Epithelial cell of esophagus (primary cell): ENCODE data around the gene MAGI2.

Experiments
- DNase-seq: peaks from one replicate; pipeline ENCODE4 v3.0.0; 2010; ENCODE audit warnings: low read depth
- H3K4me3 ChIP-seq: 2 replicates; pipeline ENCODE4 v1.5.1; 2011; ENCODE audit warnings: mild to moderate bottlenecking, low read length, control low read depth
- CTCF ChIP-seq: IDR thresholded peaks from 2 replicates; pipeline ENCODE4 v1.5.1; 2011; ENCODE audit warnings: low read depth, mild to moderate bottlenecking, low read length, control low read depth, inconsistent platforms; ENCODE audit not compliant: insufficient read depth; ENCODE audit errors: missing control alignments

The MAGI2 gene

GRCh38 chr7:78345293-78345911, 1108.1 kb downstream of the MAGI2 start:
- no peak for TF ChIP-seq CTCF
- no peak for DNase-seq

DNA sequence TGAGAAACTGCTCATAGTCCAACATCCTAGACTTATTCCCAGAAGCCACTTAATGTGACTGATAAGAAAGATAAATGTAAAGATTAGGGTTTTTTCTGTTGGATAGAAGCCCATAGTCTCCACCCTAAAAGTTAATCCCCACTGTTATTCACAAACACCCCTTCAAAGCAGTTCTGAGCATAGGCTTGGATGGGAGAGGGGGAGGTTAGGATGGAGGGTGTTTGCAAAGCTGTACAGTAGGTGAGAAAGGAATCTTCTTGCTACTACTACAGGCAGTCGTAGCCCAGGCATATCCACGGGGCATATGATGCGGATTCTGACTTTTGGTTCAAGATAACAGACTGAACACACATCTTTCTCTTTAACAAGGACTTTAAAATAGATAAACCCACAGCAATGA, 1119.0 kb downstream of the MAGI2 start:
- H3K4me3 ChIP-seq, result no peak overlapping the region
- no peak for TF ChIP-seq CTCF
- DNase-seq, result no peak

More at GRCh38 chr7:78345293-78345911, 1108.1 kb downstream of the MAGI2 start:
- H3K4me3 ChIP-seq, result no peak overlapping the region

GRCh38 chr7:78333530-78334425, 1119.7 kb downstream of the MAGI2 start:
- no peak for DNase-seq
- no peak for TF ChIP-seq CTCF
- H3K4me3 ChIP-seq, result no peak overlapping the region

DNA sequence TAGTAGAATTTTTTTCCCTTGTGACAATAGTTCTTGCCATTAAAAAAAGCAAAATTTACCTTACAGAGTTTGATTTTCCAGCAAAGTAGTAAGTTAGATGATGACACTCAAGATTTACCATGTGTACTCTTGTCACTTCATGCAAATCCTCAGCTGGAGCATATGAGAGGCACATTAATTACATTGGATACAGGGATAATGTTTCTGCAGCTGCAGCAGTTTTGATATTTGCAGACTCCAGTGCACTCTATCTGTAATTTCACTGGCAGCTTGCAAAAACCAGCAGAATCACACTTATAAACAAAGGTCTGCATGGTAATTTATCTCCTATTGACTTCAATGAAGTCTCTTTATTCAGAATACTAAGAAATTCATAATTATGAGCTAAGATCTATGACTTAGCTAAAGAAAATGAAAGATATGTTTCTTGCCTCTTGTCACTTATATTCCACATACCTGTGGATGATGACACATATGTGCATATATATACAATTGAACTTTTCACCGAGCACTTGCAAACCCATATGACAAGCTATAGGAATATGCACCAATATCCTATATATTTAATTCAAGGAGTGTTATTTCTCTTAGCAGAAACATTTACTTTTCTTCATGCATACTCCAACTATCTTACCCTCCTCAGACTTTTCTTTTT, 1124.3 kb downstream of the MAGI2 start:
- no peak for DNase-seq
- no peak for TF ChIP-seq CTCF

GRCh38 chr7:78327718-78328117, 1125.7 kb downstream of the MAGI2 start:
- no peak overlapping the region for H3K4me3 ChIP-seq
- no peak for TF ChIP-seq CTCF
- DNase-seq, result no peak

More for the DNA sequence above, 1124.3 kb downstream of the MAGI2 start:
- H3K4me3 ChIP-seq, result no peak overlapping the region

DNA sequence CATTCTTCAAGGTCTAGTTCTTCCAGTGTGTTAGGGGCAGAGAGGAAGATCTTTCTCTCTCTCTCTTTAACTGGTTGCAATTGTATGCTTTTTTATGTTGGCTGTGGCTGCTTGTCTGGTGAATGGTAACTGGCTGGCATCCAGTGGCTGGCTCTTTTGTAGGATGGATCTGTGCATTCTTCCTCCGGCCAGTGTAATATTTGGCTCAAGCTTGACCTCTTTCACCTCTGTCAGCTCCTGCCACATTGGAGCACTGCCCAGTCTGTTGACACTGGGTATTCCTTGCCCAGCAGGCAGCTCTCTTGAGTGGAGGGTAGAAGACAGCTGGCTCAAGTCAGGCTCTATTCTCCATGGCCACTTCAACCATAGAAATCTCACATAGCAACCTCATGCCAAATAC, 1126.6 kb downstream of the MAGI2 start:
- no peak overlapping the region for H3K4me3 ChIP-seq
- no peak for DNase-seq
- no peak for TF ChIP-seq CTCF
